ENCODE results near the gene HMX3.
"Not testable (repeated sequence)": the region's sequence is repeated elsewhere in the genome, so short reads cannot be mapped to it uniquely, and the experiment has no call there.

The HMX3 gene

DNA sequence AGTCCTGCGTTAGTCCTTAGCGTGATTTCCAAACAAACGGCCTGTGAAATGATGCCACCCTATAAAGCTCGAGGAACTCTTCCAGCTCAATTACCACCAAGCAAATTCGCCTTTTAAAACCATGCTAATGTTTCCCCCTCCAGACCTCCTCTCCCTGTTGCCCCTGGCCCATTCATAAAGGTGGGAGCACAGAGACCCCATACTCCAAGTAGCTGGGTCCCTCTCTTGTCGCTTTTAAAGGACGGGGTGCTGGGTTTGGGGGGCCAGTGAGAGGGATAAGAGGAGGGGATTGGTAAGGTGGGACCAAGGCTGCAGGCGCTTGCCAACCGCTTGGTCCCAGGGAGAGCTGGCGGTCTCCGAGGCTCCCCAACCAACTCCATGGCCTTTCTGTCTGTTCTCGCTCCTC, 13.4 kb downstream of the HMX3 start:
- no peak for DNase-seq

DNA sequence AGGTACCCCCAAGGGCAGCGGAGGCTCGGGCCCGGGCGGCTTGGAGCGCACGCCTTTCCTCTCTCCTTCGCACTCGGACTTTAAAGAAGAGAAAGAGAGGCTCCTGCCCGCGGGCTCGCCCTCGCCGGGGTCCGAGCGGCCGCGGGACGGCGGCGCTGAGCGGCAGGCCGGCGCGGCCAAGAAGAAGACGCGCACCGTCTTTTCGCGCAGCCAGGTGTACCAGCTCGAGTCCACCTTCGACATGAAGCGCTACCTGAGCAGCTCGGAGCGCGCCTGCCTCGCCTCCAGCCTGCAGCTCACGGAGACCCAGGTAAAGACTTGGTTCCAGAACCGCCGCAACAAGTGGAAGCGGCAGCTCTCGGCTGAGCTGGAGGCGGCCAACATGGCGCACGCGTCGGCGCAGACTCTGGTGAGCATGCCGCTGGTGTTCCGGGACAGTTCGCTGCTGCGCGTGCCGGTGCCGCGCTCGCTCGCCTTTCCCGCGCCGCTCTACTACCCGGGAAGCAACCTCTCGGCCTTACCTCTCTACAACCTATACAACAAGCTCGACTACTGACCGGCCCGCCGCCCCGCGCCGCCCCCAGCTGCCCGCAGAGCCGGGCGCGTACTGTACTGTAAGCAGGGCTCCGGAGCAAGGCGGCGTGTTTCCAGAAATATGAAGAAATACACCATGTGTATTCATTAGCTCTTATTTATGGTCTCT, 13.9 kb downstream of the HMX3 start:
- peak; percentile 47 for DNase-seq

DNA sequence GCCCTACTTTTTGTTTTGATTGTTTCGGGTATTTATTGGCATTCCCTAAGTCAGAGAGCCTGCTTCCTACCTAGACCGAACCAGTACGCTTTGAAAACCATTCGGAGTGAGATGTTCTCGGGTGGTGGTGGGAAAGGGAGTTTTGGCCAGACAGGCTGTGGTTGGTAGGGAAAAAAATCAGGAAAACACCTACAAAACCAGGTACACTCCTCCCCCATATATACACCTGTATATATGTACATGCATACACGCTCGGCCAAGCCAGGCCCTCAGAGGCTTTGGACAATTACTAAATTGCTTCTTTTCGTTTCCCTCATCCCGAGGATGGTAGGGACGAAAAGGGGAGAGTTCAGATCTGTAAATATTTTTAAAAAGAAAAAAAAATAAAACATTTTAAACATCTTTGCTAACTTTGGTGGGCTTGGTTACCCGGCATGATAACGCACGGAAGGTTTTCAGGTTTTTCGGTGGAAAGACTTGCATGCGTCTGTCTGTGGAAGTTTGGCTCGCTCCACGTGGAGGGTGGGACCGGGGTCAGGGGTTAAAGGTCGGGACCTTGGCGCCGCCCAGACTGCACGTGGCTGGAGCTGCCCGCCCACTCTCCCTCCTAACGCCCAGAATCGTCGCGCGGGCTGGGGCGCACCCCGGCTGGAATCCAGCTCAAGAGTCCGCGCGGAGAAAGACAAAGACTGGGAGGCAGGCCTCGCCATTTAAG, 14.7 kb downstream of the HMX3 start:
- DNase-seq = peak; percentile 23

DNA sequence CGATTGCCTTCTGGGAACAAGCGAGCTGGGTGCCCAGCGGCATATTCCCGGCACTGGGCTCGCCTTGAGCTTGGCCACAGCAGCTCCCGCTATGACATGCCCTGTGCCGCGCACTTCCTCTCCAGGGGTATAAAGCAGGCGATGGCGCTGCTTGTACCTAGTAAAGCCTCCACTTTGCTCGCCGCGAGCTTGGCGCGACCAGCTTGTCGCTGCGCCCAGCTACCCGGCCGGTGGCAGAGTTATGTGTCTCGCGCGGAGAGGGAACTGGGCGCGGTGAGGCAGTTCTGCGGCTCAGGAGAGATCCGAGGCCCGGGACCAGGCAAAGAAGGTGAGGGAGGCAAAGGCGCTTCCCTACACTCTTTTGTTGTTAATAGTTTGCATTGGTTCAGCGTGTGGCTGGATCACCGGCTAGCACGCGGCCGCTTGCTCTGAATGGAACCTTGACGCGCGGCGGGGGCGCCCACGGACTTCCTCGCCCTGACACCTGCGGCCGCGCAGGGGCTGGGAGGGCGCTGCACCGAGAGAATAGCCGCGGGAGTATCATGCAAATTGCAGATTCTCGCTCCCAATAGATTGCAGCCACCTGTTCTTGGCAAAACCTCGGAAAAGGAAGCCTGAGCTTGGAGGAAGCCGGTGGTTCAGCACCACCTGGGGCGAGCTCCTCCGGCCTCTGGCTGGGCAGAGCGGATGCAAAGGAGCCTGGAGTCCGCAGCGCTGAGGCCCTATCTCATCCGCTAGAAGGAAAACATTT, 15.4 kb downstream of the HMX3 start:
- DNase-seq = peak; percentile 42

DNA sequence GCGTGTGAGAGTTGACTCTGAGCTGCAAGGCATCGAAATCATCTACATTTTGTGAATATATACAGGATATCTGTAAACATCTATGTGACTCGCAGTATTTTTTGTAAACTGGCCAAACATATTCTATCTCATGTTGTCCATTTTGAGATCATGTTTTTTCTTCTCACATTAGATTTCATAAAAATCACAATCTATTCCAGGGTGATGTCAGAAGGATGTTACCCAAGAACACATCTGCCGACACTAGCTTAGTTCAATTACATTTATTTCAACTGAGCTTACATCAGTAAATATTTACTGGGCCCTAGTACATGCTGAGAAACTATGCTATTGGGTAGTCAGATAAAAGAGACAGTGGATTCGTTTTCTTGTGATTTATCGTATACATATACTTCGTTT, 16.0 kb downstream of the HMX3 start:
- no peak for DNase-seq

DNA sequence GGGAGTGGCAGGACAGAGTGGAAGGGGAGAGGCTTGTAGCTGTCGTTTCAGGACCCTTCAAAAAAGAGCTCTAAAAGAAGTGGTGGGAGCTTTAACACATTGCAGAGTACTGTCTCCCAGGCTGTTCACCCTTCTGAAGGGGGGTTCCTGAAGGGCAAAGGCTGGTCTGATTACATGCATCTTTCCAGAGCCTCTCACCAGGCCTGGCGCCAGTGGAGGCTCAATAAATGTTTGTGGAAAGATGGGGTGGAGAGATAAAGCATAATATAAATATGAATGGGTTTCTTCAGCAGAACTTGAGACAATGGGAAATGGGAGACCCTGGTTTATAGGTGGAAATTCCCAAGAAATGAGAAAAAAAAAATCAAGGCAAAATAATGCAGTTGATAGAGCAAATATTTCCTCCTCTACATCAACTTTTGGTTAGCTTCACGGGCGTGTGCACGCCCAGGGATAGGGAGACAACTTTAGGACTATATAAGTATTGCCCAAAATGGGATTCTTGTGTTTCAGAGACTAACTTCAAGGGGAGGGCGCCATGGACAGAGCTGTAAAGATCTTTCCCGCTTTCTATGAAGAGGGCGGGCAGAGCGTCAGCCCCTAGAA, 17.8 kb downstream of the HMX3 start:
- DNase-seq = no peak

DNA sequence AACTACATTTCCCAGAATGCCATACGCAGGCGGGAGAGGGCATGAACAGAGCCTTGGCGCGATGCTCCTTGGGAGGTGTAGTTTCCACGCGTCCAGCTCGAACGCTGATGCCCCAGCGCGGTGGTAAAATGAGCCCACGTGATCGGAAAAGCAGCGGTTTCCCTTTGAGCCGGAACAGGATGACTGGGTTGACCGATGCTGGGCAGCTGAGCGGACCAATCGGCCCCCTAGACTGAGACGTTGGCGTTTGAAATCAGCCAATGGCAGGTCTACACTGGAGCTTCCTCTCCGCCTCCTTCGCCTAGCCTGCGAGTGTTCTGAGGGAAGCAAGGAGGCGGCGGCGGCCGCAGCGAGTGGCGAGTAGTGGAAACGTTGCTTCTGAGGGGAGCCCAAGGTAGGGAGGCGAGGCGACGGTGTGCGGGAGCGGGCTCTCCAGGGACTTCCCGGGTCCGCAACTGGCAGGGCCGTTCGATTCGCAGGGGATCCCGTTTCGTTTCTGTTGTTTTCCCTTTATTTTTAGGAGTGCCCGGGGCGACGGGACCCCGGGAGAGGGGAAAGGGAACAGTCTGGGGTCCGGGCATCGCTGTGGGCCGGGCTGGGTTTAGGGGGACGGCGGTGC, 18.4 kb downstream of the HMX3 start, which contains the start of gene BUB3:
Gene BUB3, plus strand, starts transcription at position 311 of the 619 bp plus-strand sequence. CDS start 516 bp downstream, outside the sequence.
- peak; percentile 95 for DNase-seq

DNA sequence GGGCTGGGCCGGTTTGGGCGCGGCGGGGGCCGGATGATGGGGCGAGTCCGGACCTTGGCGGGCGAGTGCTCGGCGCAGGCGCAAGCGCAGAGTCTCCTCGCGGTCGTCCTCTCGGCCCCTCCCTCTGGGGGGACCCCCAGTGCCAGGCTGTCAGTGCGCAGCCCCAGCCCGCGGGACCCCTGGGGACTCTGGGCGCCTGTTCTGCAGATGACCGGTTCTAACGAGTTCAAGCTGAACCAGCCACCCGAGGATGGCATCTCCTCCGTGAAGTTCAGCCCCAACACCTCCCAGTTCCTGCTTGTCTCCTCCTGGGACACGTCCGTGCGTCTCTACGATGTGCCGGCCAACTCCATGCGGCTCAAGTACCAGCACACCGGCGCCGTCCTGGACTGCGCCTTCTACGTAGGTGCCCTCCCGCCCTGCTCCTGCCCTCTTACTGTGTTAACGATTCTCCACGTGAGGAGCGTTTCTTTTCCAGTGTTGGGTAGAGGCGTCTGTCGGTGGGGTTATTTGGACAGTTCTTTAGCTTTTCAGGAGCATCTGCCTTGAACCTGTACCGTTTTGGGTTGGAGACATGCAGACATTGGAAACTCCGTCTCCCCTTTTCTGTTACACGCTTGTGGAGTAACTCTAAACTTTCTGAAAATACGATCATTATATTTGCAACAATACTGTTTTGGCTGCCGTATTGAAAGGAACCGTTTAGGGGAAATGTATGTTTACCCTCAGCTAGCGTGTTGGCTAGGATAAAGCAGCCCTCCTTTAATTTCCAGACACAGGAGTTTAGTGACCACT, 19.1 kb downstream of the HMX3 start:
- peak; percentile 43 for DNase-seq

DNA sequence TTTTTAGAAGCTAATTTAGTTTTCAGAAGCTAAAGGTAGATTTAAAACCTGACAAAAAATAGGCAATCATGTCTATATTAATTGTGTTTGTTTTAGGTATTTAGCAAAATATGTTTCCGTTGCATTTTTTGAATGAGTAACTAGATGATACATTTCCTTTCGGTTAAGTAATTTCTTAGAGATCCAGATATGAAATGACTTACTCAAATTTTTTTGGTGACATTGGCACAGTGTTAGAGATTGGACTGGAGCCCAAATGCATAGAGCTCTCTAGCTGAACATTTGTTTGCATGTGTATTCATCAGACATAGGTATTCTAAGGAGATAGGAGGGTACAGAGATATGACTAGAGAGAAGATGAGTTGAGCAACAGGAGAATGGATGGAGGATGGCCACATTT, 20.3 kb downstream of the HMX3 start:
- no peak for DNase-seq

DNA sequence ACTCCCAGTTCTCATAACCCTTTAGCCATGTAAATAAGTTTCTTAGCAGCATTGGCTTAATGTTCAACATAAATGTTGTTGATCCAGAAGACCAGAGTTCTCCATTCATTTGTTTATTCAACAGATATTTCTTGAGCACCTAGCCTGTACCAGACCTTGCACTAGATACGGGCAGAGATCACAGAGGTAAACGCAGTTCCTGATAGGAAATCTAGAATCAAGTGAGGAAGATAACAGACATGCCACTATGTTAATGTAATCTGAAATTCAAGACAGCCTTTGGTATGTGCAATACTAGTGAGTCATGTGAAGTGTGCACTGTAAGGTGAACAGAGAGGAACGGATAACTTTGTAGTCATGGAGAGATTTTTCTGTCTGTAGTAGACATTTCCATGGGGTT, 21.4 kb downstream of the HMX3 start:
- DNase-seq = no peak

DNA sequence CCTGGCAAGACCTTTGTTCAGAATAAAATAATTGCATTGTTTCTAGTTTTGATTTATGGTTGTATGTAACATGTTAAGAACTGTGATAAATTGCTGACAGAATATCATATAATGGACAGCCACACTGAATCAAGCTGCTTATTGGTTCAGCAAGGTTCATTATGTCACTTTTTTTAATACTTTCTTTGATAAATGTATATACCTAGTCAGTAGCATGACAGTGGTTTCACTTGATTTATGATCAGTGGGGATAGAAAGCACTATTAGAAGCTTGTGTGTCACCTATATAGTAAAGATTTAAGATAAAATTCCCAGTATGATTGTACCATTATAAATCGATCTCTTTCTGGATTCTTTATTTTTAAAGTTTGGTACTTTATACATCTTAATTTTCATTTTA, 22.9 kb downstream of the HMX3 start:
- no peak for DNase-seq

DNA sequence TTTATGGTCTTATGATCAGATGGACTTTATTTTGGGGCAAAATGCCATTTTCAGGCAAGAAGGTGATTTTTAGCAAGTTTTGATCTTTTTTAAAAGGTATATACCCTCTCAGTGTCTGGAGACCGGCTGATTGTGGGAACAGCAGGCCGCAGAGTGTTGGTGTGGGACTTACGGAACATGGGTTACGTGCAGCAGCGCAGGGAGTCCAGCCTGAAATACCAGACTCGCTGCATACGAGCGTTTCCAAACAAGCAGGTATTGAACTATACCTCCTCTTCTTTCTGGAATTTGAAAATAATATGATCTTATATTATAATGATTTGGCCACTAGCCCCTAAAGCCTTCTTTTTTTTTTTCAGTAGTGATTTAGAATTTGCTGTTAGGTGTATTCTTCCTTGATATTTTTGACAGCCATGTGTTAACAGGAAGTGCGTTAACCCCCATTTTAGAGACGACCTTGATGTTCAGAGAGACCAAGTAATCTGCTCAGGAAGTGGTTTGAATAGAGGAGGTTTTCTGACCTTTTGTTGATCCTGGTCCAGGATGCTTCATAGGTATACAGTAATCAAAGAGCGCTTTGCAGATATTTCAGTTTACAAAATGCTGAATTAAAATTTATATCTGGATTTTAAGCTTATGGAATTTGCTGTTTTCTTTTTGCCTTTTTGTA, 24.7 kb downstream of the HMX3 start:
- peak; percentile 22 for DNase-seq

DNA sequence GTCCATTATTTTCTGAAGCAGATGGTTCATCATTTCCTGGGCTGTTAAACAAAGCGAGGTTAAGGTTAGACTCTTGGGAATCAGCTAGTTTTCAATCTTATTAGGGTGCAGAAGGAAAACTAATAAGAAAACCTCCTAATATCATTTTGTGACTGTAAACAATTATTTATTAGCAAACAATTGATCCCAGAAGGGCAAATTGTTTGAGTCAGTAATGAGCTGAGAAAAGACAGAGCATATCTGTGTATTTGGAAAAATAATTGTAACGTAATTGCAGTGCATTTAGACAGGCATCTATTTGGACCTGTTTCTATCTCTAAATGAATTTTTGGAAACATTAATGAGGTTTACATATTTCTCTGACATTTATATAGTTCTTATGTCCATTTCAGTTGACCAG, 28.5 kb downstream of the HMX3 start:
- DNase-seq = no peak

DNA sequence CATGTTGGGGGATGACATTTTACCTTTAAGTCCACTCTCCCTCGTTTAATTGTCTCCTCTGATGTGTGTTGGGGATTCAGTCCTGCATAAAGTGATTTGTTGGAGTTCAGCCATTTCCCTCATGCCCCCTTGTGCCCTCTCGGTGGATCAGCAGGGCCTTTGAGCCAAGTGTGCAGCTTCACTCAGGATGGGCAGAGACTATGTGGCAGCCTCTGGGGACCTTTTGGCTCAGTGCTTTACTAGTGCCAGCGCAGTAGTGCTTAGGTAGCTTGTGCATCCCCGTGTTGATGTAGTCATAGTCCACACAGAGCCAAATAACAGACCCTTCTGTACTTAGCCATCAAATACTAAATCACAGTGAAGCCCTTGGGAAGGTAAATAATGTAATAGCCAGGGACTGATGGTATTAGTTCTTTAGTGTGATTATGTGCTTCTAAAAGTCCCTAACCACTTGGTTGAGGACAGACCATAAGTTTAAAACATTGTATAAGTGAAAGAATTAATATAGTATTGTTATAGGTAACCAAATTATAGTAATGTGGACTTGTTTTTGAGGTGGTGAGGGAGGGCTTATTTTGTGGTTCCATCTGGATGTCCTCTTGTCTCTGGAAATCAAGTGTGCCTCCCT, 29.8 kb downstream of the HMX3 start:
- DNase-seq = no peak

DNA sequence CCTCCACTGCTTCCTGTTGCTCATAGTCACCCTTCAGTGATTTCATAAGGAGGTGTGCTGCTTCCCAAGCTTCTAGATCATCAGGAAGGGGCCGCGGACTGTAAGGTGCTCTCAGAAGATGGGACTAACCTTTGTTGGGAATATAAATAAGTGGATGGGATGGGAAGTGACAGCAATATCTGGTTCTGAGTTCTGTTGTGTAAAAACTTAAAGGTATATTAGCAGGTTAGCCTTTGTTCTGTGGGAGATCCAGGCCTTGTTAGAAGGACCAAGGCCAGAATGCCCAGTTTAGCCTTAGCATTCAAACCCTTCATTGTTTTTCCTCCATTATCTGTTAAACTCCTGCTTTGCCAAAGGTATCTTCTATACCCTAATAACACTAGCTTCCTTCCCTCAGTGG, 30.8 kb downstream of the HMX3 start:
- DNase-seq = no peak

DNA sequence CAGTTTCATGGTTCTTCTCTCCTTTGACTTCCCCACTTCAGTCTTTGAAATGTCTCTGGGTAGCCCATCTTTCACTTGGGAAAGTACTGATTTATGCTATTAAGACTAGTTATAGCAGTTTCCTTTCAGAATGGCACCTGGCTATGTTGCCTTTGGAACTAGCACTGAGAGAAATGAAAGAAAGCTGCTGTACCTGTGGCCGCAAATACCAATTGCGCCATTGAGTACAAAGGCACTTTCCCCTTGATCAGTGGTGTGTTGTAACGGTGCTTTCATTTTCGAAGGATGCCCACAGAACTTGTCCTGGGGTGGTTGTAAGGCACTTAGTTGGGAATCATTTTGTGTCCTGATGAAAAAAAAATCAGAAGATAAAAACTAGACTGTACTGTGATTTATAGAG, 35.2 kb downstream of the HMX3 start:
- DNase-seq = no peak

DNA sequence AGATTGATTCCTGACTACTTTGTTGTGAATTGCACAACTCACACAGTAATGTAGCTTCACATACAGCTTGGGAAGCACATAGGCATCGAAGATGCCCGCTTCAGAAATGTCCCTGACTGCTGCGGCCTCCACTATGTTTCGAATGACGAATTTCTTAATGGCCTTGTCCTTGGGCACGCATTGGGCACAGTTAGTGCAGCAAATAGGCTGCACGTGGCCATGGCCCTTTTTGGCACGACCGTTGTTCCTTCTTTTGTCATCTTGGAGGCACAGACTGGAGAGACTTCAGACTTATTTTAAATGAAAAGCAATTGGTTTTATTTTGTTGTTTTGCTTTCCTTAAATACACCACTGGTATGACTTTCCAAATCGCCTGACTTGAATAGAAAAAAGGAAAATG, 35.8 kb downstream of the HMX3 start:
- not testable (repeated sequence) for DNase-seq

DNA sequence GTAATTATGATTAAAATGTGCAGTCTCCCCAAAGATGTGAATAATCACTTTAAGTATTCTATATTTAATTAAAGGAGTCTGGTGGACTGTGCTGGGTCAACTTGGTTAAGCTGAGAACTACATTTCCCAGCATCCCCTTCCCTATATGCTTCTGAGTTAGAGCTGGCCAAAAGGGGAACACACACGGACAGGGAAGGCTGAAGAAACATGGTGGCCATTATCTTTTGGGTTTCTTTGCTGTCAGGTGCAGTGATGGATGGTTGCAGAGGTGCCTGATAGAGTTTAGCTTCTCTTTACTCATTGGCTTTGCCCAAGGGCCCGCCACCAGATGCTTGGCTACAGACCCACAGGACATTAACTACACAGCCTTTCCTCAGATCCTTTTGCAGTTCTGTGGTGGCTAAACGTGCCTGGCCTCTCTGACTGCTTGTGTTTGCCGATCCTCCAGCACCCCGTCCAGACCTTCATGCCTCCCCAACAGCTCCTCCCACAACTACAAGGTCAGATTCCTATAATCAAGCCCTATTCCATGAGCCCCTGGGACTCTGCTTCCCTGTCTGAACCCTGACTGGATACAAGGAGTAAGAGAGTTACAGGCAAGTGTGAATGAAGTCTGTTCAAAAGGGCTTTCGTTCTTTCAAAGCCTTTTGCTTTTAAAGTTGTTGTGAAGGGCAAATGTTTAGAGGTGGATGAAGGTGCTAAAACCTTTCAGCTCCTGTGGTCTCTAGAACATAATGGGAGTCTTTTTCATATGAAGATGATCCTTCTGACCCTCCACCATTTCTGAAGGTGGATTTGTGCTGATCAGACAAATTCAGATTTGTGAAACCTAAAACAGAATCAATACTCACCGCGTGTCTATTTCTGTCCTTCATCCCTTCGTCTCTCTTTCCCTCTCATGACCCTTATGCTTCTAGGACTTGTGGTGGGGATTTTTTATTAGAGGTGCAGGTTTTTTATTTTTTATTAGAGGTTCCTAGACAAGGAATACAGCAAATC, 39.9 kb downstream of the HMX3 start:
- no peak for DNase-seq

DNA sequence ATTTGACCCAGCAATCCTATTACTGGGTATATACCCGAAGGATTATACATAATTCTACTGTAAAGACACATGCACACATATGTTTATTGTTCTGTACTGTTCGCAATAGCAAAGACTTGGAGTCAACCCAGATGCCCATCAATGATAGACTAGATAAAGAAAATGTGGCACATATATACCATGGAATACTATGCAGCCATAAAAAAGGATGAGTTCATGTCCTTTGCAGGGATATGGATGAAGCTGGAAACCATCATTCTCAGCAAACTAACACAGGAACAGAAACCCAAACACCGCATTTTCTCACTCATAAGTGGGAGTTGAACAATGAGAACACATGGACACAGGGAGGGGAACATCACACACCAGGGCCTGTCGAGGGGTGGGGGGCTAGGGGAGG, 42.6 kb downstream of the HMX3 start:
- DNase-seq = not testable (repeated sequence)
